ENCODE data around the gene ULK2. TPM values are rescaled to one million over a fixed set of nuclear protein-coding genes. Genes with fewer than 3 reads are reported as not detected.
"Not testable (repeated sequence)": the region's sequence is repeated elsewhere in the genome, so short reads cannot be mapped to it uniquely, and the experiment has no call there.

Gene ULK2
- total and polyA plus RNA-seq, 4 donors: 35.2 to 72.3 (median 53.5) TPM

GRCh38 chr17:19874256-19874655 lies 6.5 kb upstream of the ULK2 start:
- Histone ChIP-seq H3K27ac (ENCODE audit: low read depth, low read length) (no peak overlapping the region), H3K4me3 (ENCODE audit: low read depth, low read length) (no peak overlapping the region), H3K27me3 (ENCODE audit: control insufficient read depth, insufficient read depth, low read length) (no peaks in the 10 kb centered on the region), H3K4me1 (ENCODE audit: control insufficient read depth, insufficient read depth, low read length) (no peaks in the 10 kb centered on the region), H3K9me3 (ENCODE audit: control insufficient read depth, insufficient read depth, low read length) (no peaks in the 10 kb centered on the region), H3K36me3 (ENCODE audit: control insufficient read depth, insufficient read depth, low read length) (no peaks in the 10 kb centered on the region)
- DNase-seq (ENCODE audit: low read depth in 4 of 6, low spot score in 6 of 6): no peak
- 88% methylated on average over 6 of the region's 10 CpGs for whole genome bisulfite sequencing (ENCODE audit: insufficient coverage)

GRCh38 chr17:19873346-19873745 lies 5.6 kb upstream of the ULK2 start:
- H3K27ac ChIP-seq (ENCODE audit: low read depth, low read length): no peak overlapping the region
- no peaks in the 10 kb centered on the region for H3K36me3 ChIP-seq (ENCODE audit: control insufficient read depth, insufficient read depth, low read length)
- no peaks in the 10 kb centered on the region for H3K27me3 ChIP-seq (ENCODE audit: control insufficient read depth, insufficient read depth, low read length)
- H3K9me3 ChIP-seq (ENCODE audit: control insufficient read depth, insufficient read depth, low read length): no peaks in the 10 kb centered on the region
- no peak overlapping the region for H3K4me3 ChIP-seq (ENCODE audit: low read depth, low read length)
- 92% methylated on average over 2 of the region's 3 CpGs for WGBS (ENCODE audit: insufficient coverage)
- no peak for DNase-seq (ENCODE audit: low read depth in 4 of 6, low spot score in 6 of 6)
- peaks cover under 1% of the 10 kb centered on the region for H3K4me1 ChIP-seq (ENCODE audit: control insufficient read depth, insufficient read depth, low read length)

GRCh38 chr17:19868079-19868395 lies 301 bp upstream of the ULK2 start:
- no peak for DNase-seq (ENCODE audit: low read depth in 4 of 6, low spot score in 6 of 6)
- WGBS (ENCODE audit: insufficient coverage): 9% methylated on average over 23 of the region's 23 CpGs
- Histone ChIP-seq H3K27ac (ENCODE audit: low read depth, low read length) (peak overlapping the region; percentile 40), H3K27me3 (ENCODE audit: control insufficient read depth, insufficient read depth, low read length) (no peaks in the 10 kb centered on the region), H3K4me3 (ENCODE audit: low read depth, low read length) (peak overlapping the region; percentile 48), H3K4me1 (ENCODE audit: control insufficient read depth, insufficient read depth, low read length) (peaks cover 15% of the 10 kb centered on the region), H3K9me3 (ENCODE audit: control insufficient read depth, insufficient read depth, low read length) (no peaks in the 10 kb centered on the region), H3K36me3 (ENCODE audit: control insufficient read depth, insufficient read depth, low read length) (peaks cover 3% of the 10 kb centered on the region)

GRCh38 chr17:19867079-19867328 lies 732 bp downstream of the ULK2 start:
- H3K36me3 ChIP-seq (ENCODE audit: control insufficient read depth, insufficient read depth, low read length): peaks cover 13% of the 10 kb centered on the region
- no peaks in the 10 kb centered on the region for H3K27me3 ChIP-seq (ENCODE audit: control insufficient read depth, insufficient read depth, low read length)
- H3K4me3 ChIP-seq (ENCODE audit: low read depth, low read length): peak overlapping the region; percentile 59
- H3K9me3 ChIP-seq (ENCODE audit: control insufficient read depth, insufficient read depth, low read length): no peaks in the 10 kb centered on the region
- WGBS (ENCODE audit: insufficient coverage): under 1% methylated on average over 27 of the region's 27 CpGs
- H3K27ac ChIP-seq (ENCODE audit: low read depth, low read length): peak overlapping the region; percentile 25
- peaks cover 15% of the 10 kb centered on the region for H3K4me1 ChIP-seq (ENCODE audit: control insufficient read depth, insufficient read depth, low read length)
- peak in 4 of 6 donors; percentile 48 to 89 (median 70) for DNase-seq (ENCODE audit: low read depth in 4 of 6, low spot score in 6 of 6)

GRCh38 chr17:19865021-19865420 lies 2.7 kb downstream of the ULK2 start:
- H3K4me1 ChIP-seq (ENCODE audit: control insufficient read depth, insufficient read depth, low read length): peaks cover 15% of the 10 kb centered on the region
- H3K27me3 ChIP-seq (ENCODE audit: control insufficient read depth, insufficient read depth, low read length): no peaks in the 10 kb centered on the region
- H3K36me3 ChIP-seq (ENCODE audit: control insufficient read depth, insufficient read depth, low read length): peaks cover 25% of the 10 kb centered on the region
- no CpG with 5 or more reads among the region's 3 CpGs for WGBS (ENCODE audit: insufficient coverage)
- no peak overlapping the region for H3K27ac ChIP-seq (ENCODE audit: low read depth, low read length)
- H3K4me3 ChIP-seq (ENCODE audit: low read depth, low read length): no peak overlapping the region
- no peaks in the 10 kb centered on the region for H3K9me3 ChIP-seq (ENCODE audit: control insufficient read depth, insufficient read depth, low read length)
- no peak for DNase-seq (ENCODE audit: low read depth in 4 of 6, low spot score in 6 of 6)

GRCh38 chr17:19860647-19861177 lies 7.0 kb downstream of the ULK2 start:
- H3K4me1 ChIP-seq (ENCODE audit: control insufficient read depth, insufficient read depth, low read length); DNase-seq (ENCODE audit: low read depth in 4 of 6, low spot score in 6 of 6); H3K4me3 ChIP-seq (ENCODE audit: low read depth, low read length); H3K27ac ChIP-seq (ENCODE audit: low read depth, low read length); H3K27me3 ChIP-seq (ENCODE audit: control insufficient read depth, insufficient read depth, low read length); H3K9me3 ChIP-seq (ENCODE audit: control insufficient read depth, insufficient read depth, low read length): not testable (repeated sequence)
- WGBS (ENCODE audit: insufficient coverage): 95% methylated on average over 3 of the region's 9 CpGs
- H3K36me3 ChIP-seq (ENCODE audit: control insufficient read depth, insufficient read depth, low read length): peaks cover 44% of the 10 kb centered on the region

GRCh38 chr17:19857640-19858039 lies 10.1 kb downstream of the ULK2 start:
- Histone ChIP-seq H3K27me3 (ENCODE audit: control insufficient read depth, insufficient read depth, low read length) (no peaks in the 10 kb centered on the region), H3K27ac (ENCODE audit: low read depth, low read length) (no peak overlapping the region), H3K9me3 (ENCODE audit: control insufficient read depth, insufficient read depth, low read length) (no peaks in the 10 kb centered on the region), H3K4me3 (ENCODE audit: low read depth, low read length) (no peak overlapping the region), H3K4me1 (ENCODE audit: control insufficient read depth, insufficient read depth, low read length) (no peaks in the 10 kb centered on the region), H3K36me3 (ENCODE audit: control insufficient read depth, insufficient read depth, low read length) (peaks cover 50% of the 10 kb centered on the region)
- WGBS (ENCODE audit: insufficient coverage): 97% methylated on average over 2 of the region's 2 CpGs
- DNase-seq (ENCODE audit: low read depth in 4 of 6, low spot score in 6 of 6): no peak

- Histone ChIP-seq H3K27me3 (ENCODE audit: control insufficient read depth, insufficient read depth, low read length) (no peaks in the 10 kb centered on the region), H3K27ac (ENCODE audit: low read depth, low read length) (no peak overlapping the region), H3K4me3 (ENCODE audit: low read depth, low read length) (no peak overlapping the region), H3K9me3 (ENCODE audit: control insufficient read depth, insufficient read depth, low read length) (no peaks in the 10 kb centered on the region), H3K36me3 (ENCODE audit: control insufficient read depth, insufficient read depth, low read length) (peaks cover 28% of the 10 kb centered on the region), H3K4me1 (ENCODE audit: control insufficient read depth, insufficient read depth, low read length) (no peaks in the 10 kb centered on the region)
- no peak for DNase-seq (ENCODE audit: low read depth in 4 of 6, low spot score in 6 of 6)
Measured at GRCh38 chr17:19833914-19834313, 33.8 kb downstream of the ULK2 start.

- Histone ChIP-seq H3K36me3 (ENCODE audit: control insufficient read depth, insufficient read depth, low read length) (peaks cover 20% of the 10 kb centered on the region), H3K9me3 (ENCODE audit: control insufficient read depth, insufficient read depth, low read length) (no peaks in the 10 kb centered on the region), H3K27me3 (ENCODE audit: control insufficient read depth, insufficient read depth, low read length) (no peaks in the 10 kb centered on the region), H3K4me1 (ENCODE audit: control insufficient read depth, insufficient read depth, low read length) (no peaks in the 10 kb centered on the region), H3K27ac (ENCODE audit: low read depth, low read length) (no peak overlapping the region), H3K4me3 (ENCODE audit: low read depth, low read length) (no peak overlapping the region)
- WGBS (ENCODE audit: insufficient coverage): 100% methylated on average over 2 of the region's 2 CpGs
- no peak for DNase-seq (ENCODE audit: low read depth in 4 of 6, low spot score in 6 of 6)
Measured at GRCh38 chr17:19830061-19830460, 37.7 kb downstream of the ULK2 start.

GRCh38 chr17:19812407-19812806 lies 55.3 kb downstream of the ULK2 start:
- DNase-seq (ENCODE audit: low read depth in 4 of 6, low spot score in 6 of 6): peak in 2 of 6 donors; percentile 25 to 44
- WGBS (ENCODE audit: insufficient coverage): no CpG with 5 or more reads among the region's 3 CpGs
- no peak overlapping the region for H3K4me3 ChIP-seq (ENCODE audit: low read depth, low read length)

More at GRCh38 chr17:19812407-19812806, 55.3 kb downstream of the ULK2 start:
- H3K27ac ChIP-seq (ENCODE audit: low read depth, low read length): no peak overlapping the region
- H3K9me3 ChIP-seq (ENCODE audit: control insufficient read depth, insufficient read depth, low read length): no peaks in the 10 kb centered on the region
- no peaks in the 10 kb centered on the region for H3K27me3 ChIP-seq (ENCODE audit: control insufficient read depth, insufficient read depth, low read length)
- peaks cover 16% of the 10 kb centered on the region for H3K36me3 ChIP-seq (ENCODE audit: control insufficient read depth, insufficient read depth, low read length)
- H3K4me1 ChIP-seq (ENCODE audit: control insufficient read depth, insufficient read depth, low read length): no peaks in the 10 kb centered on the region
